Measurements from ENCODE around the gene FAS.

FAS gene

GRCh38 chr10:88991161-88991898 is 732 bp downstream of the FAS start:
- POLR2A ChIA-PET, result interaction anchor here (0.7 to 1.9 kb wide), 7 partner anchors 9 to 401 kb away, joined by 3 to 11 read pairs (median 5); partner anchors contain the start of genes IFIT1, LIPA and STAMBPL1
- H3K36me3 ChIP-seq (ENCODE audit: control insufficient read depth in 2 of 2, insufficient read depth in 1 of 2, low read length in 2 of 2), result peaks cover 0 to 3% of the 10 kb centered on the region in 2 experiments; a peak in 1 of 3 replicates
- CTCF ChIA-PET, result interaction anchor here (0.7 to 7.4 kb wide), 11 partner anchors 13 to 231 kb away, joined by 3 to 137 read pairs (median 4); no protein-coding TSS in a partner anchor
- peak overlapping the region; percentile 86 for H3K4me3 ChIP-seq (ENCODE audit: low read depth, low read length)
- peak overlapping the region; percentile 97 for H3K27ac ChIP-seq (ENCODE audit: extremely low read depth, low read depth, low read length)
- no peaks in the 10 kb centered on the region for H3K9me3 ChIP-seq (ENCODE audit: control insufficient read depth, insufficient read depth, low read depth, low read length)
- peaks cover 19% of the 10 kb centered on the region for H3K4me1 ChIP-seq (ENCODE audit: control insufficient read depth, insufficient read depth, low read length)
- TF ChIP-seq ZNF777 (tag by site-specific recombination; IDR thresholded peaks at IDR 0.05; ENCODE audit: borderline replicate concordance) (no peak), ZNF223 (tag by site-specific recombination; IDR thresholded peaks at IDR 0.05) (no peak), HOXD13 (CRISPR knock-in tag; IDR thresholded peaks at IDR 0.05; ENCODE audit: borderline replicate concordance) (no peak), ZNF473 (tag by site-specific recombination; IDR thresholded peaks at IDR 0.05) (no peak), ZNF341 (tag by site-specific recombination; IDR thresholded peaks at IDR 0.05; ENCODE audit: low read depth) (peak; percentile 51), ZNF157 (tag by site-specific recombination; IDR thresholded peaks at IDR 0.05) (no peak), ZFHX2 (tag by site-specific recombination; conservative IDR thresholded peaks at IDR 0.05) (peak; percentile 84), ZNF114 (tag by site-specific recombination; IDR thresholded peaks at IDR 0.05) (no peak), ZNF621 (tag by site-specific recombination; IDR thresholded peaks at IDR 0.05) (no peak), ZBTB10 (tag by site-specific recombination; IDR thresholded peaks at IDR 0.05) (no peak; the same call in 1 of the 2 replicates), ZNF335 (tag by site-specific recombination; conservative IDR thresholded peaks at IDR 0.05) (peak; percentile 85), ZNF366 (tag by site-specific recombination; conservative IDR thresholded peaks at IDR 0.05) (no peak), ZNF626 (tag by site-specific recombination; IDR thresholded peaks at IDR 0.05) (no peak), SALL2 (tag by site-specific recombination; IDR thresholded peaks at IDR 0.05; ENCODE audit: borderline replicate concordance) (no peak), ZXDB (tag by site-specific recombination; IDR thresholded peaks at IDR 0.05) (0 out of 2 replicates have a peak, but pooled peaks have one; percentile 24), ZBTB21 (tag by site-specific recombination; IDR thresholded peaks at IDR 0.05) (no peak), ZBTB48 (tag by site-specific recombination; IDR thresholded peaks at IDR 0.05) (peak; percentile 13; the same call in 1 of the 2 replicates), MZF1 (tag by site-specific recombination; IDR thresholded peaks at IDR 0.05; ENCODE audit: borderline replicate concordance) (no peak), SP3 (tag by site-specific recombination; IDR thresholded peaks at IDR 0.05) (0 out of 2 replicates have a peak, but pooled peaks have one; percentile 11), ZNF785 (tag by site-specific recombination; IDR thresholded peaks at IDR 0.05) (0 out of 2 replicates have a peak, but pooled peaks have one; percentile 43), EGR2 (tag by site-specific recombination; IDR thresholded peaks at IDR 0.05; ENCODE audit: low read depth) (peak; percentile 82; the same call in 1 of the 2 replicates), TRIM28 (IDR thresholded peaks at IDR 0.05; ENCODE audit: borderline replicate concordance, low read length) (no peak), ZNF701 (tag by site-specific recombination; IDR thresholded peaks at IDR 0.05) (no peak)
- TF ChIP-seq, protein P1, sequence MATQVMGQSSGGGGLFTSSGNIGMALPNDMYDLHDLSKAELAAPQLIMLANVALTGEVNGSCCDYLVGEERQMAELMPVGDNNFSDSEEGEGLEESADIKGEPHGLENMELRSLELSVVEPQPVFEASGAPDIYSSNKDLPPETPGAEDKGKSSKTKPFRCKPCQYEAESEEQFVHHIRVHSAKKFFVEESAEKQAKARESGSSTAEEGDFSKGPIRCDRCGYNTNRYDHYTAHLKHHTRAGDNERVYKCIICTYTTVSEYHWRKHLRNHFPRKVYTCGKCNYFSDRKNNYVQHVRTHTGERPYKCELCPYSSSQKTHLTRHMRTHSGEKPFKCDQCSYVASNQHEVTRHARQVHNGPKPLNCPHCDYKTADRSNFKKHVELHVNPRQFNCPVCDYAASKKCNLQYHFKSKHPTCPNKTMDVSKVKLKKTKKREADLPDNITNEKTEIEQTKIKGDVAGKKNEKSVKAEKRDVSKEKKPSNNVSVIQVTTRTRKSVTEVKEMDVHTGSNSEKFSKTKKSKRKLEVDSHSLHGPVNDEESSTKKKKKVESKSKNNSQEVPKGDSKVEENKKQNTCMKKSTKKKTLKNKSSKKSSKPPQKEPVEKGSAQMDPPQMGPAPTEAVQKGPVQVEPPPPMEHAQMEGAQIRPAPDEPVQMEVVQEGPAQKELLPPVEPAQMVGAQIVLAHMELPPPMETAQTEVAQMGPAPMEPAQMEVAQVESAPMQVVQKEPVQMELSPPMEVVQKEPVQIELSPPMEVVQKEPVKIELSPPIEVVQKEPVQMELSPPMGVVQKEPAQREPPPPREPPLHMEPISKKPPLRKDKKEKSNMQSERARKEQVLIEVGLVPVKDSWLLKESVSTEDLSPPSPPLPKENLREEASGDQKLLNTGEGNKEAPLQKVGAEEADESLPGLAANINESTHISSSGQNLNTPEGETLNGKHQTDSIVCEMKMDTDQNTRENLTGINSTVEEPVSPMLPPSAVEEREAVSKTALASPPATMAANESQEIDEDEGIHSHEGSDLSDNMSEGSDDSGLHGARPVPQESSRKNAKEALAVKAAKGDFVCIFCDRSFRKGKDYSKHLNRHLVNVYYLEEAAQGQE (tag by site-specific recombination; IDR thresholded peaks at IDR 0.05), result 0 out of 2 replicates have a peak, but pooled peaks have one; percentile 3
- TF ChIP-seq, protein P2, sequence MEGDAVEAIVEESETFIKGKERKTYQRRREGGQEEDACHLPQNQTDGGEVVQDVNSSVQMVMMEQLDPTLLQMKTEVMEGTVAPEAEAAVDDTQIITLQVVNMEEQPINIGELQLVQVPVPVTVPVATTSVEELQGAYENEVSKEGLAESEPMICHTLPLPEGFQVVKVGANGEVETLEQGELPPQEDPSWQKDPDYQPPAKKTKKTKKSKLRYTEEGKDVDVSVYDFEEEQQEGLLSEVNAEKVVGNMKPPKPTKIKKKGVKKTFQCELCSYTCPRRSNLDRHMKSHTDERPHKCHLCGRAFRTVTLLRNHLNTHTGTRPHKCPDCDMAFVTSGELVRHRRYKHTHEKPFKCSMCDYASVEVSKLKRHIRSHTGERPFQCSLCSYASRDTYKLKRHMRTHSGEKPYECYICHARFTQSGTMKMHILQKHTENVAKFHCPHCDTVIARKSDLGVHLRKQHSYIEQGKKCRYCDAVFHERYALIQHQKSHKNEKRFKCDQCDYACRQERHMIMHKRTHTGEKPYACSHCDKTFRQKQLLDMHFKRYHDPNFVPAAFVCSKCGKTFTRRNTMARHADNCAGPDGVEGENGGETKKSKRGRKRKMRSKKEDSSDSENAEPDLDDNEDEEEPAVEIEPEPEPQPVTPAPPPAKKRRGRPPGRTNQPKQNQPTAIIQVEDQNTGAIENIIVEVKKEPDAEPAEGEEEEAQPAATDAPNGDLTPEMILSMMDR (tag by site-specific recombination; IDR thresholded peaks at IDR 0.05), result peak; percentile 12; the same call in 1 of the 2 replicates
- TF ChIP-seq, protein P3, sequence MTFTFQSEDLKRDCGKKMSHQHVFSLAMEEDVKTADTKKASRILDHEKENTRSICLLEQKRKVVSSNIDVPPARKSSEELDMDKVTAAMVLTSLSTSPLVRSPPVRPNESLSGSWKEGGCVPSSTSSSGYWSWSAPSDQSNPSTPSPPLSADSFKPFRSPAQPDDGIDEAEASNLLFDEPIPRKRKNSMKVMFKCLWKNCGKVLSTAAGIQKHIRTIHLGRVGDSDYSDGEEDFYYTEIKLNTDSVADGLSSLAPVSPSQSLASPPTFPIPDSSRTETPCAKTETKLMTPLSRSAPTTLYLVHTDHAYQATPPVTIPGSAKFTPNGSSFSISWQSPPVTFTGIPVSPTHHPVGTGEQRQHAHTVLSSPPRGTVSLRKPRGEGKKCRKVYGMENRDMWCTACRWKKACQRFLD (tag by site-specific recombination; IDR thresholded peaks at IDR 0.05), result no peak
- TF ChIP-seq, protein P4, sequence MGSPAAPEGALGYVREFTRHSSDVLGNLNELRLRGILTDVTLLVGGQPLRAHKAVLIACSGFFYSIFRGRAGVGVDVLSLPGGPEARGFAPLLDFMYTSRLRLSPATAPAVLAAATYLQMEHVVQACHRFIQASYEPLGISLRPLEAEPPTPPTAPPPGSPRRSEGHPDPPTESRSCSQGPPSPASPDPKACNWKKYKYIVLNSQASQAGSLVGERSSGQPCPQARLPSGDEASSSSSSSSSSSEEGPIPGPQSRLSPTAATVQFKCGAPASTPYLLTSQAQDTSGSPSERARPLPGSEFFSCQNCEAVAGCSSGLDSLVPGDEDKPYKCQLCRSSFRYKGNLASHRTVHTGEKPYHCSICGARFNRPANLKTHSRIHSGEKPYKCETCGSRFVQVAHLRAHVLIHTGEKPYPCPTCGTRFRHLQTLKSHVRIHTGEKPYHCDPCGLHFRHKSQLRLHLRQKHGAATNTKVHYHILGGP (tag by site-specific recombination; IDR thresholded peaks at IDR 0.05), result no peak
